CD4-positive, alpha-beta memory T cell (primary cell): ENCODE data around the gene ERG. TPM values are rescaled to one million over a fixed set of nuclear protein-coding genes. Genes with fewer than 3 reads are reported as not detected.

Source experiments
- CTCF ChIA-PET: fragments of 350-600 bp; sonication (Branson Sonifier 250); formaldehyde crosslinking; loops from one replicate; lab custom pipeline; 2021; ENCODE audit warnings: inconsistent platforms; ENCODE audit not compliant: partially characterized antibody; lab: Charles Lee
- POLR2A ChIA-PET: fragments of 350-600 bp; sonication (Branson Sonifier 250); formaldehyde crosslinking; loops from one replicate; lab custom pipeline; 2021; ENCODE audit not compliant: partially characterized antibody; lab: Charles Lee
- DNase-seq, 5 donors: peaks; one replicate each; pipeline versions ENCODE4 v3.0.0 to v3.0.0-alpha.2; 2020 to 2022; ENCODE audit warnings: mixed read lengths in 1 of 5
- H3K27ac ChIP-seq: one replicate; pipeline ENCODE4 v1.7.0; 2013; ENCODE audit warnings: low read depth, low read length
- H3K27me3 ChIP-seq: 2 replicates; pipeline ENCODE4 v1.7.0; 2013; ENCODE audit warnings: mild to moderate bottlenecking, low read length, moderate library complexity; ENCODE audit not compliant: insufficient read depth
- H3K36me3 ChIP-seq: 2 replicates; pipeline ENCODE4 v1.7.0; 2013; ENCODE audit warnings: mild to moderate bottlenecking, low read length, moderate library complexity; ENCODE audit not compliant: insufficient read depth
- H3K4me1 ChIP-seq: 2 replicates; pipeline ENCODE4 v1.7.0; 2013; ENCODE audit warnings: mild to moderate bottlenecking, low read length, moderate library complexity; ENCODE audit not compliant: insufficient read depth
- H3K4me3 ChIP-seq, 2 donors: one replicate each; pipeline ENCODE4 v1.7.0; 2013; ENCODE audit warnings: low read length in 2 of 2, mild to moderate bottlenecking in 1 of 2
- H3K9me3 ChIP-seq, 2 donors: one replicate each; pipeline ENCODE4 v1.7.0; 2013; ENCODE audit warnings: low read length in 2 of 2, control low read depth in 1 of 2; ENCODE audit not compliant: control insufficient read depth in 1 of 2
- H3K27ac Mint-ChIP-seq, 7 donors: one replicate each; pipeline ENCODE4 v1.8.0; 2020 to 2021; ENCODE audit warnings: mixed read lengths in 7 of 7, mild to moderate bottlenecking in 6 of 7, inconsistent platforms in 3 of 7, moderate library complexity in 3 of 7
- H3K27me3 Mint-ChIP-seq, 2 donors: one replicate each; pipeline ENCODE4 v1.8.0; 2020 to 2021; ENCODE audit warnings: mixed read lengths in 2 of 2
- H3K36me3 Mint-ChIP-seq, 2 donors: one replicate each; pipeline ENCODE4 v1.8.0; 2020 to 2021; ENCODE audit warnings: mixed read lengths in 2 of 2, inconsistent platforms in 1 of 2, mild to moderate bottlenecking in 1 of 2
- H3K4me1 Mint-ChIP-seq, 4 donors: one replicate each; pipeline ENCODE4 v1.8.0; 2020 to 2021; ENCODE audit warnings: mixed read lengths in 4 of 4, mild to moderate bottlenecking in 1 of 4
- H3K4me3 Mint-ChIP-seq, 8 donors: one replicate each; pipeline ENCODE4 v1.8.0; 2020 to 2021; ENCODE audit warnings: mixed read lengths in 8 of 8, mild to moderate bottlenecking in 7 of 8, moderate library complexity in 6 of 8, inconsistent platforms in 3 of 8
- H3K9me3 Mint-ChIP-seq, 8 donors: one replicate each; pipeline ENCODE4 v1.8.0; 2020 to 2021; ENCODE audit warnings: mixed read lengths in 8 of 8, mild to moderate bottlenecking in 5 of 8, inconsistent platforms in 3 of 8, moderate library complexity in 1 of 8
- intact Hi-C: fragments of 100-400 bp; cut with micrococcal nuclease; formaldehyde crosslinking; loops from one replicate; pipeline ENCODE4 v1.15.1; 2023
- polyA plus RNA-seq, 2 donors: library from polyadenylated mRNA; unstranded; fragments of 300-500 nt; fragmentation: Illumina TruSeq; gene quantifications; one replicate each; pipeline ENCODE4 v1.2.3, GENCODE V29; 2021
- total RNA-seq, 2 experiments: library from RNA; stranded (reverse); gene quantifications; one replicate each; pipeline ENCODE4 v1.2.3, GENCODE V29; 2021

The ERG gene
- total and polyA plus RNA-seq, 4 experiments from 2014 or later, result not detected

DNA sequence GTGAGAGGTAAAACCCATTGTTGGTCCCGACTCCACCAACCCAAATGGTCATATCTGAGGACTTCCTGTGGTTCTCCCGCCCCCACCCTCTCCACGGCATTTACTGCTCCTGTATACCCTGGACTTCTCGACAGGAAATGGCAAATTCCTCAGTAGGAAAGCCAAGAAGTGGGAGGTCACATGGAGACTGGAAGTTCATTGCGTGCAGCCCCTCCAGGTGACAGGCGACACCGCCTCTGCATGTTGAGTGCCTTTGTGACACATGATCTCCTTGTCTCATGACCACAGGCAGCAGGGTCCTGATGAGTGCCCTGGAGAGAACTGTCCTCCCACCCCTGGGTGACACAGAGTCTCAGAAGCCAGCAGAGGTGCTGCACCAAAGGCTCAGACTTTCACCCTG is 24.2 kb downstream of the ERG start:
- no peak overlapping the region for H3K27ac Mint-ChIP-seq
- H3K4me3 ChIP-seq, result no peak overlapping the region
- H3K9me3 Mint-ChIP-seq, result peaks cover 0 to 3% (median 0%) of the 10 kb centered on the region in 8 donors
- H3K36me3 ChIP-seq, result no peaks in the 10 kb centered on the region
- no peaks in the 10 kb centered on the region for H3K4me1 ChIP-seq
- no peak overlapping the region for H3K27ac ChIP-seq
- intact Hi-C loops, result no loop called here
- peaks cover 24 to 35% of the 10 kb centered on the region in 2 donors for H3K27me3 Mint-ChIP-seq
- no peak overlapping the region for H3K4me3 Mint-ChIP-seq
- no peaks in the 10 kb centered on the region for H3K9me3 ChIP-seq
- ChIA-PET POLR2A (no interaction called here), CTCF (no interaction called here)
- H3K27me3 ChIP-seq, result no peaks in the 10 kb centered on the region
- peaks cover 0 to 2% (median 0%) of the 10 kb centered on the region in 4 donors for H3K4me1 Mint-ChIP-seq
- DNase-seq, result no peak
- no peaks in the 10 kb centered on the region for H3K36me3 Mint-ChIP-seq

DNA sequence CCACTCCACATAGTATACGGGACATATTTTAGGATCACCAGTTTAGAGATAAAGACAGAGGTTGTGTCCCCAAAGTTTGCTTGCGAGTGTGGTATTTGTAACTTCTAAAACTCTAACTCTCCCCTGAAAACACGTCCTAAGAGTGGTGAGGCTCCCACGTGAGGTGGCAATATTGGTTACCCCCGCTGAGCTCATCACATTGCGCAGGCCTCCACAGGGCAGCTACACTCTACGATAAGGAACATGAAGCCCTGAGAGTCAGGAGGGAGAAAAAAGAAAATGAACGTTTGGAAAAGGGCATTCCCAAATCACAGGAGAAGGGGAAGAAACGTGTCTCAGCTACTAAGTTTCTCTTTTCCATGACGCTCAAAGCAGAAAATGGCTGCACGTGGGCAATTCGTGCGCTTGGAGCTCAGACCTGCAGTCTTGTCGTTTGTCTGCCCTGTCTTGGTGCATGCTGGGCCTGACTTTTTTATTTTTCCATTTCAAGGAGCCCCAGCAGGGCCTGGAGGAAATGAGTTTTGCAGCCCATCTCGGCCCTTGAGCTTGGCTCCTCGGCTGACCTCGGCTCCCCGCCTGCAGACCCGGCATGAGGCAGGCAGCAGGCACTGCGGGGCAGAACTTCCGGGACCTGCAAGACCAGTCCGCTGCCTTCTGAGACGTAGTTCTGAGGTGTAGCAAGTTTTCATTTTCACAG is 25.7 kb downstream of the ERG start:
- H3K27me3 Mint-ChIP-seq, result peaks cover 24 to 33% of the 10 kb centered on the region in 2 donors
- Histone ChIP-seq H3K4me3 (no peak overlapping the region), H3K36me3 (no peaks in the 10 kb centered on the region), H3K9me3 (no peaks in the 10 kb centered on the region), H3K27me3 (no peaks in the 10 kb centered on the region), H3K27ac (no peak overlapping the region), H3K4me1 (no peaks in the 10 kb centered on the region)
- CTCF ChIA-PET, result no interaction called here
- peaks cover 0 to 2% (median 0%) of the 10 kb centered on the region in 4 donors for H3K4me1 Mint-ChIP-seq
- H3K4me3 Mint-ChIP-seq, result no peak overlapping the region
- no peak overlapping the region for H3K27ac Mint-ChIP-seq
- no peaks in the 10 kb centered on the region for H3K36me3 Mint-ChIP-seq
- H3K9me3 Mint-ChIP-seq, result peaks cover 0 to 3% (median 0%) of the 10 kb centered on the region in 8 donors
- DNase-seq, result no peak
- POLR2A ChIA-PET, result no interaction called here
- intact Hi-C loops, result no loop called here

DNA sequence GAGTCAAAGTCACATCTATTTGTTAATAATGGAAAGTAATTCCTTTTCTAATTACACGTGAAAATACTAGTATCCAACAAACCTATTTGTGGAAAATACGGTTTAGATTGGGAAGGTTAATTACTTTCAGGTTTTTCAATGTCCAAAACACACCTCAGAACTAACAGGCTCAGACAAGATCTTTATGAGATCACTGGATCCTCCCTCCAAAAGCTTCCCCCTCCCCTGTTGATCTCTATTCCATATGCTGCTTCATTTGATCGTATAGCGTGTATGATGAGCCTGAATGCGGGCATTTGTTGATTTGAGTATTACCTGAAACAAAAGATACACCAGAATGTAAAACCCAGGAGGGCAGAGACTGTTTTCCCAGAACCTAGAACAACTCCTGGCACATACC is 26.5 kb downstream of the ERG start:
- intact Hi-C loops, result no loop called here
- no peaks in the 10 kb centered on the region for H3K9me3 ChIP-seq
- no peaks in the 10 kb centered on the region for H3K36me3 ChIP-seq
- H3K4me1 ChIP-seq, result no peaks in the 10 kb centered on the region
- CTCF ChIA-PET, result no interaction called here
- H3K4me3 ChIP-seq, result no peak overlapping the region
- H3K27me3 Mint-ChIP-seq, result peaks cover 22 to 31% of the 10 kb centered on the region in 2 donors
- H3K27ac Mint-ChIP-seq, result no peak overlapping the region
- H3K27ac ChIP-seq, result no peak overlapping the region
- H3K4me1 Mint-ChIP-seq, result peaks cover 0 to 2% (median 0%) of the 10 kb centered on the region in 4 donors
- POLR2A ChIA-PET, result no interaction called here
- DNase-seq, result no peak
- H3K27me3 ChIP-seq, result no peaks in the 10 kb centered on the region
- no peaks in the 10 kb centered on the region for H3K36me3 Mint-ChIP-seq
- H3K9me3 Mint-ChIP-seq, result peaks cover 0 to 3% (median under 1%) of the 10 kb centered on the region in 8 donors
- H3K4me3 Mint-ChIP-seq, result no peak overlapping the region

DNA sequence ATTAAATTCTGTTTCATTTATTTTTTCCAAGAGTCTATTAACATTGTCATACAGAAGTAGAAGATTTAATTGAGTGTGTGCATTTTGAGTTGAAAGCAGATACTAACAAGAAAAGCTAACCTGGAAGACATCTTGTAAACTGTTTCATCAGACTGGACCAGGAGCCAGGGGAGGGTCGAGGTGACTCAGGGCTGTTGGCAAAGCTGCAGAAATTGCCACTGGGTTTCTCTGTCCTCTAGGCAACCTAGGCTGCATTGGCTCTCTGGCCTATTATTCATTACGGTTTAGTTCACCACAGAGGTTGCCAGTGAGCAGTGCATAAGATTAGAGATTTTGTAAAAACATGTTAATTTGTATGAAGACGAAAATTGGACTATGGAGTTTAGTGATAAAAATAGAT is 27.5 kb downstream of the ERG start:
- no peaks in the 10 kb centered on the region for H3K27me3 ChIP-seq
- POLR2A ChIA-PET, result no interaction called here
- Mint-ChIP-seq H3K36me3 (no peaks in the 10 kb centered on the region), H3K27me3 (peaks cover 15 to 24% of the 10 kb centered on the region in 2 donors), H3K4me3 (no peak overlapping the region), H3K9me3 (peaks cover 0 to 4% (median under 1%) of the 10 kb centered on the region in 8 donors), H3K4me1 (no peaks in the 10 kb centered on the region), H3K27ac (no peak overlapping the region)
- H3K4me1 ChIP-seq, result no peaks in the 10 kb centered on the region
- H3K27ac ChIP-seq, result no peak overlapping the region
- DNase-seq, result no peak
- H3K9me3 ChIP-seq, result no peaks in the 10 kb centered on the region
- H3K36me3 ChIP-seq, result no peaks in the 10 kb centered on the region
- intact Hi-C loops, result no loop called here
- no peak overlapping the region for H3K4me3 ChIP-seq
- CTCF ChIA-PET, result no interaction called here

DNA sequence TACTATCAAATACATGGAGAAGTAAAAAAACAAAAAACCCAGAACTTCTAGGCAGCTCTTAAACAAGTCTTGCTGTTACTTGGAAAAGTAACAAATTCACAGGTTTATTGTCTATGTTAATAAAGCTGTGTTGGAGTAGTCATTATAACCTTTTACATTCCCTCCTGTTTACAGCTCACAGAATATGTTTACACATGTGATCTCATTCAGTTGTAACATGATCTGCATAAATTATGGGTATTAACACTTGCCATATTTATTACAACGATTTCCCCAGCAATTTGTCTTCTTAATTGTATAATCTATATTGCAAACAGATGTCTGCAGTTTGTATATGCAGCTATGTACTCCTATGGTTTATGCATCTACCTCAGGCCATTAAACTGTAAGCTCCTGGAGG is 28.6 kb downstream of the ERG start:
- H3K27me3 ChIP-seq, result no peaks in the 10 kb centered on the region
- H3K4me3 ChIP-seq, result no peak overlapping the region
- CTCF ChIA-PET, result no interaction called here
- H3K36me3 ChIP-seq, result no peaks in the 10 kb centered on the region
- no peak for DNase-seq
- H3K27ac ChIP-seq, result no peak overlapping the region
- no peaks in the 10 kb centered on the region for H3K4me1 Mint-ChIP-seq
- no peaks in the 10 kb centered on the region for H3K9me3 ChIP-seq
- no peak overlapping the region for H3K4me3 Mint-ChIP-seq
- POLR2A ChIA-PET, result no interaction called here
- H3K27me3 Mint-ChIP-seq, result peaks cover 16 to 18% of the 10 kb centered on the region in 2 donors
- H3K27ac Mint-ChIP-seq, result no peak overlapping the region
- intact Hi-C loops, result no loop called here
- H3K36me3 Mint-ChIP-seq, result no peaks in the 10 kb centered on the region
- H3K9me3 Mint-ChIP-seq, result peaks cover 0 to 5% (median 1%) of the 10 kb centered on the region in 8 donors
- no peaks in the 10 kb centered on the region for H3K4me1 ChIP-seq

DNA sequence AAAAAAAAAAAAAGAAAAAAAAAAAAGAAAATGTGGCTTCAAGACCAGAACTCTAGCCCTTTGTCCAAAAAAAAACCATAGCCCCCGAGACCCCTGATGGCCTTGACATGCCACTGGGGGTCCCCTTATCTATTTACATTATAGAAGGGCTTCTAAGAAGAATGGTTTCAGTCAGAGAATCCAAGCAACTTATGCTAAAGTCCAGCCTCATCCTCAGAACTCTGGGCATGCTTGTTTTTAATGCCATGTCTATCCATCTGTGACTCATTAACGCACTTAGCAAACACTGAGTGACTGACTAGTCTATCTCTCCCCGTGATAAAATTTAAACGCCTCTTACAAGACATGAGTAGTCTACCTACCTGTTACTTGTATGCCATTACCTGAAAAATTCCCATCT is 29.3 kb downstream of the ERG start:
- peaks cover 0 to 7% (median 1%) of the 10 kb centered on the region in 8 donors for H3K9me3 Mint-ChIP-seq
- ChIA-PET POLR2A (no interaction called here), CTCF (no interaction called here)
- DNase-seq, result no peak
- peaks cover 16 to 18% of the 10 kb centered on the region in 2 donors for H3K27me3 Mint-ChIP-seq
- H3K36me3 Mint-ChIP-seq, result no peaks in the 10 kb centered on the region
- no peak overlapping the region for H3K4me3 ChIP-seq
- no peaks in the 10 kb centered on the region for H3K27me3 ChIP-seq
- H3K4me1 ChIP-seq, result no peaks in the 10 kb centered on the region
- H3K4me1 Mint-ChIP-seq, result no peaks in the 10 kb centered on the region
- no peak overlapping the region for H3K27ac Mint-ChIP-seq
- no peak overlapping the region for H3K27ac ChIP-seq
- H3K9me3 ChIP-seq, result no peaks in the 10 kb centered on the region
- intact Hi-C loops, result no loop called here
- no peaks in the 10 kb centered on the region for H3K36me3 ChIP-seq
- H3K4me3 Mint-ChIP-seq, result no peak overlapping the region

DNA sequence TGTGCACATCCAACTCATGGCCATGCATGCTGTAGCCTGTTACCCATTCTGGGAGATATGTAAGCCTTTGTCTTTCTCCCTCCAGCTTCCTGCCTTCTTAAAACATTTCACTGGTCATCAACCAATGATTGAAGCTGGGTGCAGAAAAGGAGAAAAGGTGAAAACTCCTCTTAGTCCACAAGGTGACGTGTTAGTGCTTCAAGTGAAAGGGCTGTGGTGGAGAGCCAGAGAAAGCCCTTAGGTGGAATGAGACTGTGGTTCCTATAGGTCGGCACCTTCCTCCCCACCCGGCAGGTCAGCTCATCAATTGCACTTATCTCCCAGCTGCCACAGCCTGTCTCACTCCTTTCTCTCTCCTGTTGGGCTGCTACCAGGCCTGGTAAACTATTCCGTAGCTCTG is 30.4 kb downstream of the ERG start:
- CTCF ChIA-PET, result no interaction called here

More for the DNA sequence above, 30.4 kb downstream of the ERG start:
- Histone ChIP-seq H3K4me1 (no peaks in the 10 kb centered on the region), H3K9me3 (no peaks in the 10 kb centered on the region), H3K36me3 (no peaks in the 10 kb centered on the region), H3K27me3 (no peaks in the 10 kb centered on the region), H3K4me3 (no peak overlapping the region), H3K27ac (no peak overlapping the region)
- POLR2A ChIA-PET, result no interaction called here
- Mint-ChIP-seq H3K4me1 (no peaks in the 10 kb centered on the region), H3K27ac (no peak overlapping the region), H3K9me3 (peaks cover 0 to 7% (median 1%) of the 10 kb centered on the region in 8 donors), H3K27me3 (peaks cover 12 to 15% of the 10 kb centered on the region in 2 donors), H3K36me3 (no peaks in the 10 kb centered on the region), H3K4me3 (no peak overlapping the region)
- intact Hi-C loops, result no loop called here
- no peak for DNase-seq
